SK-N-SH treated with all-trans-retinoic acid at 6 μM for 48 hours (cell line): ENCODE results near the gene MAGEA8.
"Not testable (repeated sequence)": the region's sequence is repeated elsewhere in the genome, so short reads cannot be mapped to it uniquely, and the experiment has no call there.

Source experiments
- ARNTL ChIP-seq: fragments of 450-650 bp; formaldehyde crosslinking; IDR thresholded peaks from 2 replicates; pipeline ENCODE4 v1.5.0; 2020; ENCODE audit warnings: low read depth, mild to moderate bottlenecking, moderate library complexity, borderline replicate concordance
- ESRRG ChIP-seq: fragments of 250-450 bp; sonication (Bioruptor Pico); IDR thresholded peaks from 2 replicates; pipeline ENCODE4 v1.6.1; 2021; ENCODE audit warnings: mild to moderate bottlenecking
- TSHZ2 ChIP-seq: fragments of 250-450 bp; sonication (Bioruptor Pico); IDR thresholded peaks from 2 replicates; pipeline ENCODE4 v1.5.0; 2020; ENCODE audit warnings: mild to moderate bottlenecking, moderate library complexity
- TF ChIP-seq, protein P1 (sequence below): fragments of 250-450 bp; sonication (Bioruptor Pico); IDR thresholded peaks from 2 replicates; pipeline ENCODE4 v1.5.1; 2020; ENCODE audit warnings: low read depth, mild to moderate bottlenecking, moderate library complexity

GRCh38 chrX:149929400-149929799, 48.4 kb downstream of the MAGEA8 start, which contains the start of gene HSFX4:
- TF ChIP-seq, protein P1, sequence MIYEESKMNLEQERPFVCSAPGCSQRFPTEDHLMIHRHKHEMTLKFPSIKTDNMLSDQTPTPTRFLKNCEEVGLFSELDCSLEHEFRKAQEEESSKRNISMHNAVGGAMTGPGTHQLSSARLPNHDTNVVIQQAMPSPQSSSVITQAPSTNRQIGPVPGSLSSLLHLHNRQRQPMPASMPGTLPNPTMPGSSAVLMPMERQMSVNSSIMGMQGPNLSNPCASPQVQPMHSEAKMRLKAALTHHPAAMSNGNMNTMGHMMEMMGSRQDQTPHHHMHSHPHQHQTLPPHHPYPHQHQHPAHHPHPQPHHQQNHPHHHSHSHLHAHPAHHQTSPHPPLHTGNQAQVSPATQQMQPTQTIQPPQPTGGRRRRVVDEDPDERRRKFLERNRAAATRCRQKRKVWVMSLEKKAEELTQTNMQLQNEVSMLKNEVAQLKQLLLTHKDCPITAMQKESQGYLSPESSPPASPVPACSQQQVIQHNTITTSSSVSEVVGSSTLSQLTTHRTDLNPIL (CRISPR knock-in tag) = not testable (repeated sequence)
- TF ChIP-seq ARNTL, ESRRG, TSHZ2 (CRISPR knock-in tag): not testable (repeated sequence)
